GM18868 (cell line): ENCODE results near the gene HPSE2.

Source experiments
- ATAC-seq: cut with Tn5 transposase; IDR thresholded peaks from one replicate; pipeline ENCODE4 v1.9.1; 2021; ENCODE audit warnings: mild to moderate bottlenecking, moderate library complexity; ENCODE audit not compliant: unreplicated experiment

HPSE2 gene

DNA sequence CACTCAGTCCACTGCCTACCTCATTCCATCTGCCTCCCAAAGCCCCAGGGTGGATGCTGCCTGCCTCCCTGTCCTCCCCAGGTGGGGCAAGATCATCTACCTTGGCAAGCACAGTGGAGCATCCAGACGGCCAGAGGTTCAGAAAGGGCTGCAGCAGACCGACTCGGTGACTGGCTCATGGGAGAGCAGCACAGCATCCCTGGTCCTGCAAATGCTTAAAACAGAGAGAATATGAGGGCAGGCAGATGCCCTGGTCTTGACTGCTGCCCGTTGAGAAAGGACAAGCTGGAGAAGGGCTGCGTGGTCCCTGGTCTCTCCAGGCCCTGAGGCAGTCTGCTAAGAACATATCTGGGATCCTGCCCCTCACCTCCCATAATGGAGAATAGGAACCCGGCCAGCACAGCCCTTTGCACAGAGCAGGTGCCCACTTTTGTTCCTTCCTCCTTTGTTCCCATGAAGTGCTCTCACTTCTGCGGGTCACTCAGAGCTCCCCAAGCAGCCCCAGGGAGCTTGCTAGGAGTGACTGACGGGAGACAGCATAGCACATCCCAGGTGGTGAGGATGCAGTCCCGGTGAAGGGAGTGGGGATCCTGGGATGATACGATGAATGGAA lies 790.3 kb downstream of the HPSE2 start:
- ATAC-seq = no peak

DNA sequence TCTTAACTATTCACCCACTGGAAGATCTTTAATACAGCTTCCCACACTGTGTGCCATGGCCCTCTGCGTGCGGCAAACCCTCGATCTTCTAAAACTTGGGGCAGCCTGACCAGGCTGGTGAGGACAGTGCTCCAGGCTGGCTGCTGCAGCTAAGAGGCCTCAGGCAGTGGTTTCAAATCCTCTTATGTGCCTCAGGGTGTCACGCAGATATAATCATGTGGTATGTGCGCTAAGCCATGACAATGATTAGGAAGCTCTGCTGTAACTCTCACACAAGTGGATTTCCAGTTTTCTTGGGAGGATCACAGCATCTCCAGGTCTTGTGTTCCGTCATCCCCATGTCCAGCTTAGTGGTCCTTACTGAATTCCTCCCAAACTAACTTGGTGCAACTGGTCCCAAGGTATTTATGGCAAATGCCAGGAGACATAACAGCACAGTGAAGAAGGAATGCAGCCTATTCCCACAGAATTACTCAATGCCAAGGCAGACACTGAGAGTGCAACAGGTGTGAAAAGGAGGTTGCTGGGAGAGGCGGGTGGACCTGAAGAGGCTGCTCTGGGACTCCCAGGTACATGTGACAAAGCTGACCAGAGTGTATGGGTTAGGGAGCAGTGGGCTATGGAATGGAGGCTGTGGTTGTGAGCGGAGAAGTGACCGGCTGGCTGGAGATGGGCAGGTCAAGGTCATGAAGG lies 791.2 kb downstream of the HPSE2 start:
- ATAC-seq = peak; percentile 48

- no peak for ATAC-seq
Measured at GRCh38 chr10:98438715-98439114, 796.9 kb downstream of the HPSE2 start.

DNA sequence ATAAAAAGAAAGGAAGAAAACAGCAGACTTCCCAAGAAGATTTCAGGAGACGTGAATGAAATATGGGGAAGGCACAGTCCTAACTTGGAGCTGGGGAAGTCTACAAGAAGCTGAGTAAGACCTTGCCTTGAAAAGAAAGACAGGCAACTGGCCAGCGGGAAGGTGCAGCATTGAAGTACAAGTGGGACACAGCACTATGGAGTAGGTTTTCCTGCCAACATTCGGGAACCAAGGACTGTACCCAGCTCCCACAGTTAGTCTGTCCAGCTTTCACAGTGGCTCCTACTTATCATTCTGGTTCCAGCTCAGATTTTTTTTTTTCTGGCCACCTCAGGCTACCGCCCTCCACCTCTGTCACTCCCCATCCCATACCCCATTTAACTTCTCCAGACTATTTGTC lies 798.9 kb downstream of the HPSE2 start:
- ATAC-seq = no peak

- no peak for ATAC-seq
Measured at GRCh38 chr10:98435178-98435577, 800.5 kb downstream of the HPSE2 start.

DNA sequence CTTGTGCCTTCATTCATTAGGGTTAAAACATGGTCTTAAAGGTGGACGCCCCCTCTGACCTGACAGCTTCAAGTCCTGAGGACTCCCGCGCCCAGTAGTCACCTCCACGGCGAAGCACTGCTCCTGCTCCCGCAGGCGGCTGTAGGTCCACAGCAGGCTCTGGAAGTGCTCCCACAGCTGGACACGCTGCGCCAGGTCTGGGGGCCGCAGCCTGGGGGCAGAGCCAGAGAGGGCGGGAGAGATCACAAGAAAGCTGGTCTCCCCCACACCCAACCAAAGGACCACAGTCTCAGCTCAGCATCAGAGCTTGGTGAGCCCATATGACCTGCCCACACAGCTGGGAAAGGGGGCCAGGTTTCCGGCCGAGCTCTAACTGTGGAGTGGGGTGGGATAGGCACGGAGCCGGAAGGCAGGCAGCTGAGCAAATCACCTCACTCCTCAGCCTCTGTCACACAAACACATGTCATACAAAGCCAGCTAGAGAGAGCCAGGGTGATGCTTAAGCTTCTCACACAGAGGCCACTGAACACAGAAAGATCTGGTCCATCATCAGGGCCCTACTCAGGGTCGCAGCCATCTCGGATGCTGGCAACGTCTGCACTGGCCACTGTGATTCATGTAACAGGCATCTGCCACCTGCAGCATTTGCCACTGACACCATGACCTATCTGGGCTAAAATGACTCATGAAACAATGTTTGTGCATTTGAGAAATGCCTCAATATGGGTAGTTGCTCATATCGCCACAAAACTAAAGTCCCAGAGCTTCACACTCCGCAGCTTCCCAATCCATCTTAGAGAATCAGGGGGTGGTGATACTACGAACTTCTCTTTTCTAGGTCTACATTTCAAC lies 801.5 kb downstream of the HPSE2 start:
- ATAC-seq = no peak

- no peak for ATAC-seq
Measured at GRCh38 chr10:98433371-98433770, 802.3 kb downstream of the HPSE2 start.

GRCh38 chr10:98432330-98432729 lies 803.3 kb downstream of the HPSE2 start:
- no peak for ATAC-seq

- no peak for ATAC-seq
Measured at GRCh38 chr10:98431016-98431415, 804.6 kb downstream of the HPSE2 start.

GRCh38 chr10:98430427-98430826 lies 805.2 kb downstream of the HPSE2 start:
- no peak for ATAC-seq

GRCh38 chr10:98429320-98430072 lies 806.2 kb downstream of the HPSE2 start:
- ATAC-seq = no peak

GRCh38 chr10:98427011-98427515 lies 808.6 kb downstream of the HPSE2 start:
- ATAC-seq = no peak

- peak; percentile 76 for ATAC-seq
Measured at GRCh38 chr10:98425511-98426352, 809.9 kb downstream of the HPSE2 start.

GRCh38 chr10:98424295-98425254 lies 811.1 kb downstream of the HPSE2 start:
- no peak for ATAC-seq

DNA sequence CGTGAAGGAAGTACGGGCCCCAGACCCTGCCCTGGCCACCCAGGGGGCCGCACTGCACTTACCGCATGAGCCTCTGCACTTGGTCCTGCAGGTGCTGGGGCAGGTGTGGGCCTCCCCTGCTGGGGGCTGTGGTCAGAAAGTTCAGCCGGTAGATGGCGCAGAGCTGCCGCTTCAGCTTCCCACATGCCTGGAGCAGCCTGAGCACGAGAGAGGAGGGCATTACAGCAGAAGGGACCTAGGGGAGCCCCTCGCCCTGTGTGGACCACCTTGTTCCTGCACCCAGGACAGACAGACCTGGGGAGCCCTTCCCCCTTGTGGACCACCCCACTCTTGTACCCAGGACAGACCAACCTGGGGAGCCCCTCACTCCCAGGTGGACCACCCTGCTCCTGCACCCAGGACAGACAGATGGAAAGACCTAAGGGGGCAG lies 811.9 kb downstream of the HPSE2 start:
- ATAC-seq = no peak

DNA sequence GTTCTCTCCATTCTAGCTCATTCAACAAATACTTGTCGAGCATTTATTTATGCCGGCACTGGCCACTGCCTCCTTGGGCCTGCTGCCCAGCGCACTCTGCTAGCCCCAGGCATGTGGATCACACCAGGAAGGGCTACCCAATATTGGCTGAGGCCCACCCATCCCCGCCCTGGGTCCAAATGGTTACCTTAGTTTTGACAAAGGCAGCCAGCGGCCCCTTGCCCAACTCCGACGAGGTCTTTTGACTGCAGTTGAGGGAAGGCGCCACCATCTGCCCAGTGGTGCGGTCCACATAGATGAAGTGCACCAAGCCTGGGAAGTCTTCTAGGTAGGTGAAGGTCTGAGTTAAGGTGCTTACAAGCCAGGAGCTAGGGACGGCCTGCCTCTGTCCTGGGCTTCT lies 813.5 kb downstream of the HPSE2 start:
- no peak for ATAC-seq

DNA sequence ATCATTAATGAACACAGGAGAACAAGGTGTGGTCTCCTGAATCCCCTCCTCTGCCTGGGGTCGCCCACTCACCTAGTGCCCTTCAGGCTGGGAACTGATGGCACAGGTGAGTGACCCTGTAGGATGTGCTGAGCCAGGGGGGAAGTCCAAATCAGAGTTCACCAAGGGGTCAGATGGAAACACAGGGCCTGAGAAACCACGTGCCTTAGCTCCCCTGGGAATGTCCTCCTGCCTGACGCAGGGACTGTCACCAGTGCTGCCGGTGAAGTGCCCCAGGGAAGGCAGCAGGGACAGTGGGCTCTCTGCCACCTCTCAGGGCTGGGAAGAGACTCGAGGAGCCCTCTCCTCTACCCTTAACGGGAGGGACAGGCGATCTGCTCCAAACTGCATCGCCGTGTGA lies 814.9 kb downstream of the HPSE2 start:
- ATAC-seq = no peak

DNA sequence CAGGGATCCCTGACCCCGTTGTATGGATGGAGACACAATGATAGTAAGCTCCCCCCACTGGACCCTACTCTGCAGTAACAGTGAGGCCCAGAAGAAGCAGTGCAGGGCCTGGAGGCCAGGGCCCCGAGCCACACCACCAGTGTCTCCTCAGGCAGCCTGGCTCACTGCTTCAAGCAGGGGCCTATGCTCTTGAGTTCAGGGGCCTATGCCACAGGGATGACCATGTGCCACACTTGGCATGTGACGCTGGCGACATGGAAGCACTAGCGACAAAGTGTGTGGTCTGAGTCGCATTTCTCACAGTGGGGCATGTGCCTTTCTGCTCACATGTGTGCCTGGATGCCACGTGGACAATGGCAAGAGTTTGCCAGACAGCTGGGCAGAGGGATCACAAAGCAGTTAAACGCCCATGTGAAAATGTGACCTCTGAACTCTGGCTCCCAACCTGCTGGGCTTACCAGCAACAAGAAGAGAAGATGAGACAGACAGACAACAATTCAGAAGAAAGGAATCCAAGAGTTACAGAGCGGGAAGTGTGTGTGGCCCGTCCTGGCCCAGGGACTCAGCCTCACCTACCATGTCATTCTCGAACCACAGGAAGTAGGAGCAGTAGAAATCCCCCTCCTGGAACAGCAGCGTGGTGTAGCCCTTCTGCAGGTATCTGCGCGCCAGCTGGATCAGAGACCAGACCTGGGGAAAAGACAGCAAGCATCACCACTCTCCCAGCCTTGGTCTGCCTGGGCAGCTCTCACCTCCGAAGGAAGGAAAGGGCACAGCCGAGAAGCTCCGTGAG lies 816.0 kb downstream of the HPSE2 start:
- ATAC-seq = no peak
